ENCODE results near the gene GLB1L2.

Gene GLB1L2

GRCh38 chr11:134349109-134349801 lies 17.5 kb downstream of the GLB1L2 start:
- no peak for FAIRE-seq

- no peak for FAIRE-seq
These were observed 18.1 kb downstream of the GLB1L2 start for GRCh38 chr11:134349802-134350355.

- no peak for FAIRE-seq
These were observed 18.6 kb downstream of the GLB1L2 start for GRCh38 chr11:134350381-134350780.

GRCh38 chr11:134352111-134352510 lies 20.3 kb downstream of the GLB1L2 start:
- no peak for FAIRE-seq

- no peak for FAIRE-seq
These were observed 23.3 kb downstream of the GLB1L2 start for GRCh38 chr11:134355136-134355535.

- FAIRE-seq = no peak
These were observed 23.9 kb downstream of the GLB1L2 start for GRCh38 chr11:134355656-134356055.

- no peak for FAIRE-seq
These were observed 25.1 kb downstream of the GLB1L2 start for GRCh38 chr11:134356656-134357544.

- FAIRE-seq = no peak
These were observed 25.7 kb downstream of the GLB1L2 start for GRCh38 chr11:134357545-134357839.

- no peak for FAIRE-seq
These were observed 26.5 kb downstream of the GLB1L2 start for GRCh38 chr11:134358165-134358855.

- no peak for FAIRE-seq
These were observed 27.2 kb downstream of the GLB1L2 start for GRCh38 chr11:134358856-134359490.

- no peak for FAIRE-seq
These were observed 27.9 kb downstream of the GLB1L2 start for GRCh38 chr11:134359646-134360045.

GRCh38 chr11:134360050-134360835 lies 28.5 kb downstream of the GLB1L2 start:
- FAIRE-seq = no peak

- no peak for FAIRE-seq
These were observed 29.9 kb downstream of the GLB1L2 start for GRCh38 chr11:134361661-134362060.

GRCh38 chr11:134362192-134362901 lies 30.6 kb downstream of the GLB1L2 start:
- FAIRE-seq = no peak

GRCh38 chr11:134363161-134363560 lies 31.4 kb downstream of the GLB1L2 start:
- FAIRE-seq = no peak

- FAIRE-seq = no peak
These were observed 31.8 kb downstream of the GLB1L2 start for GRCh38 chr11:134363592-134363991.

- no peak for FAIRE-seq
These were observed 32.5 kb downstream of the GLB1L2 start for GRCh38 chr11:134364261-134364660.

- no peak for FAIRE-seq
These were observed 33.5 kb downstream of the GLB1L2 start for GRCh38 chr11:134365011-134365925.

GRCh38 chr11:134366254-134366653 lies 34.5 kb downstream of the GLB1L2 start:
- FAIRE-seq = no peak

GRCh38 chr11:134367781-134368180 lies 36.0 kb downstream of the GLB1L2 start:
- FAIRE-seq = no peak
